Measurements from ENCODE around the gene CUX1. TPM values are rescaled to one million over a fixed set of nuclear protein-coding genes. Genes with fewer than 3 reads are reported as not detected.

The CUX1 gene
- total and polyA plus RNA-seq, 9 donors = 42.2 to 151 (median 126) TPM

DNA sequence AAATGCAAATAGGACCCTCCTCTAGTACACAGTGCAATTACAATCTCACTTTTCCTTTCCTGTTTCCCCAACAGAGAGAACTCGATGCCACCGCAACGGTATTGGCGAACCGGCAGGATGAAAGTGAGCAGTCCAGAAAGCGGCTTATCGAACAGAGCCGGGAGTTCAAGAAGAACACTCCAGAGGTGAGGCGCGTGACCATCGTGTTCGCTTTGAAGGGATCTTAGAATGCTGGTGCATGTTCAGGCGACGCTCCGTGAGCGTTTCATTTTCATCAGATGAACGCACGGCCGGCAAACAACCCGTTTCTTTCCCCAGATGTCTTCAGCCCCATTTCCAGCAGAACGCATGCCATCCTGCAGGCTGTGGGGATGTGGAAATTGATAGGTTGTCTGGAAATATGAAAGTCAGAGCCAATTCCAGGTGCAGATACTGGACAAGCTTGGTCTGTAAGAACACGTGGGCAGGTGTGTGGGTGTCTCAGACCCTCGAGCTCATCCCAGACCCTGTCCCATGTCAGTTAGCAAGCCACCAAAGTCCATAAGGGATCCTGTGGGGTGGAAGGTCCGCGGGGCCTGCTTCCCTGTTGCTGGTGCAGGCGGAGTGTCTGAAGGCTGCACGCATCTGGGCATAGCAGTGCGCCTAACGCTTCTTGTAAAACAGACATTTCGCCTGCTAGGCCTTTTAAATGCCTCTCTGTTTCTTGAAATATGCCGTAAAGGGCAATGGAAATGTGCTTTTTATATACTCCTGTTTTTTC lies 98.8 kb downstream of the CUX1 start:
- Histone ChIP-seq H3K36me3 (no peaks in the 10 kb centered on the region), H3K27ac (no peak overlapping the region), H3K4me3 (no peak overlapping the region), H3K9me3 (no peaks in the 10 kb centered on the region), H3K27me3 (no peaks in the 10 kb centered on the region), H3K4me1 (ENCODE audit: insufficient read depth) (peaks cover 21% of the 10 kb centered on the region)
- intact Hi-C loops (cut with DNase I) = no loop called here
- 94 to 97% (median 97%) methylated on average over 31 of the region's 31 CpGs for WGBS, 3 donors
- DNase-seq = peak in 1 of 5 donors; percentile 35
- no peak for TF ChIP-seq POLR2A (IDR thresholded peaks at IDR 0.05)
- TF ChIP-seq, protein P1, sequence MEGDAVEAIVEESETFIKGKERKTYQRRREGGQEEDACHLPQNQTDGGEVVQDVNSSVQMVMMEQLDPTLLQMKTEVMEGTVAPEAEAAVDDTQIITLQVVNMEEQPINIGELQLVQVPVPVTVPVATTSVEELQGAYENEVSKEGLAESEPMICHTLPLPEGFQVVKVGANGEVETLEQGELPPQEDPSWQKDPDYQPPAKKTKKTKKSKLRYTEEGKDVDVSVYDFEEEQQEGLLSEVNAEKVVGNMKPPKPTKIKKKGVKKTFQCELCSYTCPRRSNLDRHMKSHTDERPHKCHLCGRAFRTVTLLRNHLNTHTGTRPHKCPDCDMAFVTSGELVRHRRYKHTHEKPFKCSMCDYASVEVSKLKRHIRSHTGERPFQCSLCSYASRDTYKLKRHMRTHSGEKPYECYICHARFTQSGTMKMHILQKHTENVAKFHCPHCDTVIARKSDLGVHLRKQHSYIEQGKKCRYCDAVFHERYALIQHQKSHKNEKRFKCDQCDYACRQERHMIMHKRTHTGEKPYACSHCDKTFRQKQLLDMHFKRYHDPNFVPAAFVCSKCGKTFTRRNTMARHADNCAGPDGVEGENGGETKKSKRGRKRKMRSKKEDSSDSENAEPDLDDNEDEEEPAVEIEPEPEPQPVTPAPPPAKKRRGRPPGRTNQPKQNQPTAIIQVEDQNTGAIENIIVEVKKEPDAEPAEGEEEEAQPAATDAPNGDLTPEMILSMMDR (IDR thresholded peaks at IDR 0.05) = no peak

GRCh38 chr7:101916876-101917275 lies 99.5 kb downstream of the CUX1 start:
- DNase-seq = peak in 1 of 5 donors; percentile 33
- H3K27ac ChIP-seq = no peak overlapping the region
- no peaks in the 10 kb centered on the region for H3K9me3 ChIP-seq
- intact Hi-C loops (cut with DNase I) = no loop called here
- H3K4me1 ChIP-seq (ENCODE audit: insufficient read depth) = peaks cover 16% of the 10 kb centered on the region
- 95 to 96% (median 95%) methylated on average over 15 of the region's 15 CpGs for WGBS, 3 donors
- TF ChIP-seq, protein P1 (IDR thresholded peaks at IDR 0.05) = no peak
- no peak for TF ChIP-seq POLR2A (IDR thresholded peaks at IDR 0.05)
- TF ChIP-seq EP300 (IDR thresholded peaks at IDR 0.05) = no peak
- H3K27me3 ChIP-seq = no peaks in the 10 kb centered on the region
- no peaks in the 10 kb centered on the region for H3K36me3 ChIP-seq
- H3K4me3 ChIP-seq = no peak overlapping the region

GRCh38 chr7:101917566-101917965 lies 100.1 kb downstream of the CUX1 start:
- intact Hi-C loops (cut with DNase I) = no loop called here

GRCh38 chr7:101918426-101918825 lies 101.0 kb downstream of the CUX1 start:
- peak in 2 of 5 donors; percentile 23 to 33 for DNase-seq
- Histone ChIP-seq H3K36me3 (no peaks in the 10 kb centered on the region), H3K9me3 (no peaks in the 10 kb centered on the region), H3K27ac (no peak overlapping the region), H3K4me3 (no peak overlapping the region), H3K27me3 (no peaks in the 10 kb centered on the region), H3K4me1 (ENCODE audit: insufficient read depth) (peaks cover 13% of the 10 kb centered on the region)
- 94 to 95% (median 94%) methylated on average over 9 of the region's 9 CpGs for WGBS, 3 donors
- TF ChIP-seq EP300 (IDR thresholded peaks at IDR 0.05) (no peak), POLR2A (IDR thresholded peaks at IDR 0.05) (no peak)
- TF ChIP-seq, protein P1 (IDR thresholded peaks at IDR 0.05) = no peak
- intact Hi-C loops (cut with DNase I) = no loop called here

More at GRCh38 chr7:101917566-101917965, 100.1 kb downstream of the CUX1 start:
- TF ChIP-seq POLR2A (IDR thresholded peaks at IDR 0.05) (no peak), EP300 (IDR thresholded peaks at IDR 0.05) (no peak)
- TF ChIP-seq, protein P1 (IDR thresholded peaks at IDR 0.05) = no peak
- H3K27ac ChIP-seq = no peak overlapping the region
- H3K36me3 ChIP-seq = no peaks in the 10 kb centered on the region
- H3K9me3 ChIP-seq = no peaks in the 10 kb centered on the region
- WGBS, 3 donors = 95 to 96% (median 96%) methylated on average over 11 of the region's 11 CpGs
- H3K27me3 ChIP-seq = no peaks in the 10 kb centered on the region
- H3K4me3 ChIP-seq = no peak overlapping the region
- DNase-seq = peak in 2 of 5 donors; percentile 16 to 18
- H3K4me1 ChIP-seq (ENCODE audit: insufficient read depth) = peaks cover 14% of the 10 kb centered on the region

Measured in ovary (tissue), 9 donors.